HepG2 (cell line): ENCODE data around the gene LRP10. TPM values are rescaled to one million over a fixed set of nuclear protein-coding genes. Genes with fewer than 3 reads are reported as not detected.

Source experiments
- ELF4 ChIP-seq: sonication (generic); formaldehyde crosslinking; IDR thresholded peaks from 2 replicates; pipeline ENCODE4 v1.5.0; 2020; ENCODE audit warnings: missing genetic modification reagents, mild to moderate bottlenecking, moderate library complexity, borderline replicate concordance
- HMG20B ChIP-seq: conservative IDR thresholded peaks from 2 replicates; pipeline ENCODE4 v1.6.1; 2016; ENCODE audit warnings: missing genetic modification reagents, missing compliant biosample characterization
- SIX1 ChIP-seq: sonication (generic); formaldehyde crosslinking; IDR thresholded peaks from 2 replicates; pipeline ENCODE4 v1.4.0; 2020; ENCODE audit warnings: missing genetic modification reagents, borderline replicate concordance
- TFDP2 ChIP-seq: sonication (generic); formaldehyde crosslinking; IDR thresholded peaks from 2 replicates; pipeline ENCODE4 v1.4.0; 2020; ENCODE audit warnings: missing genetic modification reagents
- ZBTB33 ChIP-seq: sonication (generic); formaldehyde crosslinking; IDR thresholded peaks from 2 replicates; pipeline ENCODE4 v1.4.0; 2020; ENCODE audit warnings: missing genetic modification reagents
- ZFP90 ChIP-seq: sonication (generic); formaldehyde crosslinking; IDR thresholded peaks from 2 replicates; pipeline ENCODE4 v1.8.0; 2022; ENCODE audit warnings: missing genetic modification reagents, mild to moderate bottlenecking, inconsistent platforms, borderline replicate concordance
- ZNF280D ChIP-seq: sonication (generic); formaldehyde crosslinking; IDR thresholded peaks from 2 replicates; pipeline ENCODE4 v1.5.1; 2020; ENCODE audit warnings: mild to moderate bottlenecking, missing genetic modification reagents
- ZNF570 ChIP-seq: sonication (generic); formaldehyde crosslinking; IDR thresholded peaks from 2 replicates; pipeline ENCODE4 v1.4.0; 2020; ENCODE audit warnings: mild to moderate bottlenecking, missing genetic modification reagents, borderline replicate concordance
- ZNF770 ChIP-seq: sonication (generic); formaldehyde crosslinking; IDR thresholded peaks from 2 replicates; pipeline ENCODE4 v1.5.0; 2020; ENCODE audit warnings: mild to moderate bottlenecking, missing genetic modification reagents
- polyA plus RNA-seq, 8 experiments: library from polyadenylated mRNA; depleted of rRNA in 3 of 8; stranded (reverse) in 7 of 8; unstranded in 1 of 8; fragments of >200 nt; fragmentation: Illumina TruSeq in 4 of 8; extraction: Trizol in 4 of 8; gene quantifications; 2 replicates each; pipeline versions ENCODE4 v1.2.1 to v1.2.3, GENCODE V29; 2011 to 2016; ENCODE audit warnings: low read depth in 4 of 8, missing spikeins in 1 of 8, mixed read lengths in 1 of 8; ENCODE audit not compliant: insufficient read depth in 1 of 8
- total RNA-seq, 5 experiments: library from RNA; depleted of rRNA; stranded (reverse); fragments of >200 nt; fragmentation: Illumina TruSeq; extraction: Trizol; gene quantifications; 2 replicates each; pipeline ENCODE4 v1.2.3, GENCODE V29; 2016; ENCODE audit warnings: low read depth in 1 of 5
- TF ChIP-seq, protein P1 (sequence below): IDR thresholded peaks from 2 replicates; pipeline ENCODE4 v1.6.1; 2012; ENCODE audit warnings: low read length, improper control_type of control experiment
- TF ChIP-seq, protein P2 (sequence below): IDR thresholded peaks from 2 replicates; pipeline ENCODE4 v1.6.1; 2016; ENCODE audit warnings: mild to moderate bottlenecking, missing biosample characterization, missing genetic modification reagents

Gene LRP10
- total and polyA plus RNA-seq, 2 of the 13 experiments (the other 11 are each of a cell fraction or from before 2014, with no cell fraction given), result 16.9 to 45.2 TPM

GRCh38 chr14:22871224-22872032 lies at the start of gene LRP10 (continued):
- TF ChIP-seq ZBTB33 (CRISPR knock-in tag), result peak; percentile 27; the same call in 1 of the 2 replicates
- peak; percentile 91; the same call in 1 of the 2 replicates for TF ChIP-seq ZNF570 (CRISPR knock-in tag)
- no peak for TF ChIP-seq ZFP90
- TF ChIP-seq, protein P1, sequence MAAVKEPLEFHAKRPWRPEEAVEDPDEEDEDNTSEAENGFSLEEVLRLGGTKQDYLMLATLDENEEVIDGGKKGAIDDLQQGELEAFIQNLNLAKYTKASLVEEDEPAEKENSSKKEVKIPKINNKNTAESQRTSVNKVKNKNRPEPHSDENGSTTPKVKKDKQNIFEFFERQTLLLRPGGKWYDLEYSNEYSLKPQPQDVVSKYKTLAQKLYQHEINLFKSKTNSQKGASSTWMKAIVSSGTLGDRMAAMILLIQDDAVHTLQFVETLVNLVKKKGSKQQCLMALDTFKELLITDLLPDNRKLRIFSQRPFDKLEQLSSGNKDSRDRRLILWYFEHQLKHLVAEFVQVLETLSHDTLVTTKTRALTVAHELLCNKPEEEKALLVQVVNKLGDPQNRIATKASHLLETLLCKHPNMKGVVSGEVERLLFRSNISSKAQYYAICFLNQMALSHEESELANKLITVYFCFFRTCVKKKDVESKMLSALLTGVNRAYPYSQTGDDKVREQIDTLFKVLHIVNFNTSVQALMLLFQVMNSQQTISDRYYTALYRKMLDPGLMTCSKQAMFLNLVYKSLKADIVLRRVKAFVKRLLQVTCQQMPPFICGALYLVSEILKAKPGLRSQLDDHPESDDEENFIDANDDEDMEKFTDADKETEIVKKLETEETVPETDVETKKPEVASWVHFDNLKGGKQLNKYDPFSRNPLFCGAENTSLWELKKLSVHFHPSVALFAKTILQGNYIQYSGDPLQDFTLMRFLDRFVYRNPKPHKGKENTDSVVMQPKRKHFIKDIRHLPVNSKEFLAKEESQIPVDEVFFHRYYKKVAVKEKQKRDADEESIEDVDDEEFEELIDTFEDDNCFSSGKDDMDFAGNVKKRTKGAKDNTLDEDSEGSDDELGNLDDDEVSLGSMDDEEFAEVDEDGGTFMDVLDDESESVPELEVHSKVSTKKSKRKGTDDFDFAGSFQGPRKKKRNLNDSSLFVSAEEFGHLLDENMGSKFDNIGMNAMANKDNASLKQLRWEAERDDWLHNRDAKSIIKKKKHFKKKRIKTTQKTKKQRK, result no peak
- 0 out of 2 replicates have a peak, but pooled peaks have one; percentile 65 for TF ChIP-seq ELF4
- TF ChIP-seq, protein P2, sequence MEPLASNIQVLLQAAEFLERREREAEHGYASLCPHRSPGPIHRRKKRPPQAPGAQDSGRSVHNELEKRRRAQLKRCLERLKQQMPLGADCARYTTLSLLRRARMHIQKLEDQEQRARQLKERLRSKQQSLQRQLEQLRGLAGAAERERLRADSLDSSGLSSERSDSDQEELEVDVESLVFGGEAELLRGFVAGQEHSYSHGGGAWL (CRISPR knock-in tag), result peak; percentile 95
- peak; percentile 40; the same call in 1 of the 2 replicates for TF ChIP-seq SIX1 (CRISPR knock-in tag)
- peak; percentile 65 for TF ChIP-seq ZNF770 (CRISPR knock-in tag)
- peak; percentile 61 for TF ChIP-seq HMG20B
- 0 out of 2 replicates have a peak, but pooled peaks have one; percentile 24 for TF ChIP-seq TFDP2 (CRISPR knock-in tag)
- TF ChIP-seq ZNF280D (CRISPR knock-in tag), result peak; percentile 95
